Neural progenitor cell (in vitro differentiated cells): ENCODE results near the gene CHST15. TPM values are rescaled to one million over a fixed set of nuclear protein-coding genes. Genes with fewer than 3 reads are reported as not detected.

Experiments used
- DNase-seq: peaks from one replicate; pipeline ENCODE4 v3.0.0-alpha.2; 2016; ENCODE audit warnings: low spot score
- H2AFZ ChIP-seq: fragments of 200-600 bp; sonication (generic); replicated peaks from 2 replicates; pipeline ENCODE4 v1.6.1; 2016; ENCODE audit warnings: antibody characterized with exemption
- H3F3A ChIP-seq: fragments of 200-600 bp; sonication (generic); 2 replicates; pipeline ENCODE4 v1.6.1; 2016; ENCODE audit warnings: antibody characterized with exemption, low read depth
- H3K27ac ChIP-seq: fragments of 200-600 bp; sonication (generic); 2 replicates; pipeline ENCODE4 v1.5.1; 2016; ENCODE audit warnings: mild to moderate bottlenecking
- H3K27me3 ChIP-seq: fragments of 200-600 bp; sonication (generic); 2 replicates; pipeline ENCODE4 v1.6.1; 2016; ENCODE audit warnings: mild to moderate bottlenecking, moderate library complexity
- H3K36me3 ChIP-seq: fragments of 200-600 bp; sonication (generic); 2 replicates; pipeline ENCODE4 v1.5.1; 2016
- H3K4me1 ChIP-seq: fragments of 200-600 bp; sonication (generic); 2 replicates; pipeline ENCODE4 v1.6.1; 2016; ENCODE audit warnings: mixed run types
- H3K4me2 ChIP-seq: fragments of 200-600 bp; sonication (generic); 2 replicates; pipeline ENCODE4 v1.6.1; 2016
- H3K4me3 ChIP-seq: fragments of 200-600 bp; sonication (generic); 2 replicates; pipeline ENCODE4 v1.5.1; 2016
- H3K79me2 ChIP-seq: fragments of 200-600 bp; sonication (generic); 2 replicates; pipeline ENCODE4 v1.6.1; 2016; ENCODE audit warnings: low read depth
- H3K9ac ChIP-seq: fragments of 200-600 bp; sonication (generic); 2 replicates; pipeline ENCODE4 v1.6.1; 2016
- H3K9me3 ChIP-seq: fragments of 200-600 bp; sonication (generic); 2 replicates; pipeline ENCODE4 v1.5.1; 2016; ENCODE audit warnings: low read depth
- H4K20me1 ChIP-seq: fragments of 200-600 bp; sonication (generic); 2 replicates; pipeline ENCODE4 v1.6.1; 2016; ENCODE audit warnings: low read depth
- H3K27ac Mint-ChIP-seq: 3 replicates; pipeline ENCODE4 v1.8.0; 2021; ENCODE audit warnings: mixed read lengths
- H3K27me3 Mint-ChIP-seq: 2 replicates; pipeline ENCODE4 v1.8.0; 2022; ENCODE audit warnings: low read depth, mild to moderate bottlenecking, inconsistent platforms, moderate library complexity, mixed read lengths; ENCODE audit not compliant: insufficient read depth
- H3K36me3 Mint-ChIP-seq: 3 replicates; pipeline ENCODE4 v1.8.0; 2021; ENCODE audit warnings: mixed read lengths
- H3K4me1 Mint-ChIP-seq: 3 replicates; pipeline ENCODE4 v1.8.0; 2021; ENCODE audit warnings: mixed read lengths
- H3K4me3 Mint-ChIP-seq: 3 replicates; pipeline ENCODE4 v1.8.0; 2021; ENCODE audit warnings: mild to moderate bottlenecking, moderate library complexity, mixed read lengths
- H3K9me3 Mint-ChIP-seq: 3 replicates; pipeline ENCODE4 v1.8.0; 2020; ENCODE audit warnings: mixed read lengths
- EZH2 ChIP-seq: fragments of 200-600 bp; sonication (generic); IDR thresholded peaks from 2 replicates; pipeline ENCODE4 v1.6.1; 2017; ENCODE audit warnings: antibody characterized with exemption, mild to moderate bottlenecking, moderate library complexity
- EZH2phosphoT487 ChIP-seq: fragments of 200-600 bp; sonication (generic); IDR thresholded peaks from 2 replicates; pipeline ENCODE4 v1.6.1; 2017; ENCODE audit warnings: antibody characterized with exemption
- total RNA-seq: library from RNA; depleted of rRNA; stranded (reverse); fragments of >200 nt; gene quantifications from 2 replicates; pipeline ENCODE4 v1.2.3, GENCODE V29; 2015; ENCODE audit warnings: low replicate concordance
- TF ChIP-seq, protein P1 (sequence below): fragments of 200-600 bp; sonication (generic); IDR thresholded peaks from 2 replicates; pipeline ENCODE4 v1.5.1; 2017; ENCODE audit warnings: antibody characterized with exemption, mild to moderate bottlenecking

CHST15 gene
- total RNA-seq, 1 donor from 2014 or later: 0.54 TPM

DNA sequence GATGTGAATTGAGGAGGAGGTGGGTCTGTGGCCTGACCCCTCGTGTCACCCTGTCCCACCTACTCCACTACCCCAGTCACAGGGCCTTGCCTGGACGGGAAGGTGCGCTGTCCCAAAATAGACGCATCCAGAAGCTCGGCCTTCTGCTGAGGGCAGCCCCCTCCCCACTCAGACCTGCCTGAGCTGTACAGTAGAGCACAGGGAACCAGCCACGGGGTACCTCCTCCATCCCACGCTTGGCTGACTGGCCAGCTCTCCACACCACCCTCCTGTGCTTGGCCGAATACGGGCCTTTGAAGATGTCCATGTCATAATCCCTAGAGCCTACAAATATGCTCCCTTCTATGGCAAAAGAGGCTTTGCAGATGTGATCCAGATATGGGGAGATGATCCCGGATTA lies 88.3 kb downstream of the CHST15 start:
- H3K4me1 ChIP-seq: peaks cover 8% of the 10 kb centered on the region
- H3K36me3 ChIP-seq: no peaks in the 10 kb centered on the region
- H3K27ac ChIP-seq: no peak overlapping the region
- no peaks in the 10 kb centered on the region for H3K9me3 Mint-ChIP-seq
- DNase-seq: no peak
- no peaks in the 10 kb centered on the region for H3K27me3 ChIP-seq
- no peak overlapping the region for H3K9ac ChIP-seq
- no peaks in the 10 kb centered on the region for H3K79me2 ChIP-seq
- no peak overlapping the region for H3K4me3 Mint-ChIP-seq
- peaks cover 16% of the 10 kb centered on the region for H3K36me3 Mint-ChIP-seq
- no peak overlapping the region for H2AFZ ChIP-seq
- no peaks in the 10 kb centered on the region for H4K20me1 ChIP-seq
- H3K9me3 ChIP-seq: no peaks in the 10 kb centered on the region
- peaks cover 12% of the 10 kb centered on the region for H3K4me1 Mint-ChIP-seq
- H3K27ac Mint-ChIP-seq: peak overlapping the region; percentile 76
- no peak overlapping the region for H3K4me2 ChIP-seq
- no peak overlapping the region for H3K4me3 ChIP-seq
- no peaks in the 10 kb centered on the region for H3F3A ChIP-seq
- peaks cover 2% of the 10 kb centered on the region for H3K27me3 Mint-ChIP-seq
- TF ChIP-seq, protein P1, sequence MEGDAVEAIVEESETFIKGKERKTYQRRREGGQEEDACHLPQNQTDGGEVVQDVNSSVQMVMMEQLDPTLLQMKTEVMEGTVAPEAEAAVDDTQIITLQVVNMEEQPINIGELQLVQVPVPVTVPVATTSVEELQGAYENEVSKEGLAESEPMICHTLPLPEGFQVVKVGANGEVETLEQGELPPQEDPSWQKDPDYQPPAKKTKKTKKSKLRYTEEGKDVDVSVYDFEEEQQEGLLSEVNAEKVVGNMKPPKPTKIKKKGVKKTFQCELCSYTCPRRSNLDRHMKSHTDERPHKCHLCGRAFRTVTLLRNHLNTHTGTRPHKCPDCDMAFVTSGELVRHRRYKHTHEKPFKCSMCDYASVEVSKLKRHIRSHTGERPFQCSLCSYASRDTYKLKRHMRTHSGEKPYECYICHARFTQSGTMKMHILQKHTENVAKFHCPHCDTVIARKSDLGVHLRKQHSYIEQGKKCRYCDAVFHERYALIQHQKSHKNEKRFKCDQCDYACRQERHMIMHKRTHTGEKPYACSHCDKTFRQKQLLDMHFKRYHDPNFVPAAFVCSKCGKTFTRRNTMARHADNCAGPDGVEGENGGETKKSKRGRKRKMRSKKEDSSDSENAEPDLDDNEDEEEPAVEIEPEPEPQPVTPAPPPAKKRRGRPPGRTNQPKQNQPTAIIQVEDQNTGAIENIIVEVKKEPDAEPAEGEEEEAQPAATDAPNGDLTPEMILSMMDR: no peak
- TF ChIP-seq EZH2phosphoT487: no peak
- no peak for TF ChIP-seq EZH2

DNA sequence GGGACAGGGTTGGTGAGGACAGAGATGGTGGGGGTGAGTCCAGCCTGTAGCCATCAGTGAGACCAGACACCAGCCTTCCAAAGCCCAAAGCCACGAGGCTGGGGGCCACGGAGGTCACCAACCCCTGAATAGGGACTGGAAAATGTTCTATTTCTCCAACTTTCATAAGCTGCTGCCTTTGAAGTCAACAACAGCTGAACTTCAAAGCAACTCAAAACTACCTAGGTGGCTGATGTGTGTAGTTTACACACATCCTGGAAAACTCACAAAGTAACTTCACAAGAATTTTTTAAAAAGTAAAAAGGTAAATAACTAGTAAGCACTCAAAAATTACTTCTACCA lies 88.8 kb downstream of the CHST15 start:
- H4K20me1 ChIP-seq: no peaks in the 10 kb centered on the region
- no peaks in the 10 kb centered on the region for H3K9me3 Mint-ChIP-seq
- H3K36me3 Mint-ChIP-seq: peaks cover 16% of the 10 kb centered on the region
- no peak overlapping the region for H3K27ac ChIP-seq
- H3K27me3 Mint-ChIP-seq: peaks cover 2% of the 10 kb centered on the region
- H3K27ac Mint-ChIP-seq: no peak overlapping the region
- H3K4me1 ChIP-seq: peaks cover 8% of the 10 kb centered on the region
- H3K4me3 ChIP-seq: no peak overlapping the region
- no peaks in the 10 kb centered on the region for H3K27me3 ChIP-seq
- peaks cover 12% of the 10 kb centered on the region for H3K4me1 Mint-ChIP-seq
- TF ChIP-seq, protein P1: no peak
- TF ChIP-seq EZH2: no peak
- no peak for TF ChIP-seq EZH2phosphoT487
- H3K79me2 ChIP-seq: no peaks in the 10 kb centered on the region
- H3F3A ChIP-seq: no peaks in the 10 kb centered on the region
- no peak for DNase-seq
- no peak overlapping the region for H3K9ac ChIP-seq
- H3K4me3 Mint-ChIP-seq: no peak overlapping the region
- no peak overlapping the region for H3K4me2 ChIP-seq
- H2AFZ ChIP-seq: no peak overlapping the region
- H3K36me3 ChIP-seq: no peaks in the 10 kb centered on the region
- H3K9me3 ChIP-seq: no peaks in the 10 kb centered on the region

DNA sequence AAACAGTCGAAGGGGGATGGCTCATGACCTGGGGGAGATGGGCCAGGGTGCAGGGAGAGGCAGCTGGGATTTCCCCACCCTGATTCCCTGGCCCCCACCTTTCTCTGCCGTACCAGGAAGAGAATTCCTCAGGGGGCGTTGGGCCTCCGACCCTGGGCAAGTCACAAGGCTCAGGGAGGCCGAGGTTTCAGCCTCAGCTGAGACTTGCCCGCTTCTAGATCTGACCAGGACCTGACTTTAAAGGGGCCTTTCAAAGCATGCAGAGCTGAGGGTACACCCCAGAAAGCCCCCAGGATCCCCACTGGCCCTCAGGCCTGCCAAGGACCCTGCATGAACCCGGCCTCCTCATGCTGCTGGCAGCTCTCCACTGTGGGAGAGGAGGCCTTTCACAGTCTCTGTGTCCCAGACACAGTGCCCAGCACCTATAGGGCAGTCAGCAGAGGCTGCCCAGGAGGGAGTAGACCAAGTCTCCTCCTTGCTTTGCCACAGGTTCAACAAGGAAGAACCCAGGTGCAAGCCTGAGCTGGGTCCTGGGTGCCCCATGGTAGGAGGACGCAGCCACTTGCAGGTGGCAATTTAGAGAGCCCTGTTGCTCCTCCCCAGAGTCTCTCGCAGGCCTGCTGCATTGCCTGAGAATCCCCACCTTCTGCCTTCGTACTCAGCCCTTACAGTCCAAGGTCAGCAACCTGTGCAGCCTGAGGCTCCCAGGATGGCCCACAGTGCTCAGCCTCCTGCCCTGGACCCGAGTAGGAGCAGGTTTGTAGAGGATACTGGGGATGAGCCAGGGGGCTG lies 89.3 kb downstream of the CHST15 start:
- Histone ChIP-seq H3K36me3 (no peaks in the 10 kb centered on the region), H3K4me1 (peaks cover 8% of the 10 kb centered on the region), H4K20me1 (no peaks in the 10 kb centered on the region), H3K4me3 (no peak overlapping the region), H3K9me3 (no peaks in the 10 kb centered on the region), H3K27ac (no peak overlapping the region), H3K4me2 (no peak overlapping the region), H2AFZ (no peak overlapping the region), H3F3A (no peaks in the 10 kb centered on the region), H3K79me2 (no peaks in the 10 kb centered on the region), H3K9ac (no peak overlapping the region), H3K27me3 (no peaks in the 10 kb centered on the region)
- Mint-ChIP-seq H3K4me1 (peaks cover 12% of the 10 kb centered on the region), H3K27ac (no peak overlapping the region), H3K36me3 (peaks cover 12% of the 10 kb centered on the region), H3K4me3 (no peak overlapping the region), H3K9me3 (no peaks in the 10 kb centered on the region), H3K27me3 (peaks cover 2% of the 10 kb centered on the region)
- DNase-seq: no peak
- TF ChIP-seq EZH2phosphoT487: no peak
- TF ChIP-seq, protein P1: no peak
- TF ChIP-seq EZH2: no peak
